Stimulated activated naive CD4-positive, alpha-beta T cell (primary cell): Measurements from ENCODE around the gene DAPK3.
"Not testable (repeated sequence)": the region's sequence is repeated elsewhere in the genome, so short reads cannot be mapped to it uniquely, and the experiment has no call there.

Experiments used
- DNase-seq, 6 experiments: peaks; one replicate each; lab custom pipeline; 2025; lab: John Stamatoyannopoulos, UW

Gene DAPK3

DNA sequence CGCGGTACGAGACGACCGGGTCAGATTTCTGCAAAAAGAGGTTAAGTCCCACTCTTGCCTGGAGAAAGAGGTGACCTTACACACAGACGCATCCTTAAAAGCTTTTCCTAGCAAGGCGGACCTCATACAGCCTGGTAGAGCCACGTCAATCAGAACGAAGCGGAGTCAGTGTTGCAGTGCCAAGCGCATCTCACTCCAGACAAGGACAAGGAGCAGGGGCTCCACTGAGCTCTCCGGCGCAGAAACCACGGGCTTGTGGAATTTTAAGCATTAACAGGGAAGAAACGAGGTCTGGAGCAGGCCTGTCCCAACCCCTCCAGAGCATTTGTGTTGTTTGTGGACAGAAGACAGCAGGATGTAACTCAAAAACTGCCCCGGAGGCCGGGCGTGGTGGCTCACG lies 7.2 kb upstream of the DAPK3 start:
- no peak for DNase-seq

DNA sequence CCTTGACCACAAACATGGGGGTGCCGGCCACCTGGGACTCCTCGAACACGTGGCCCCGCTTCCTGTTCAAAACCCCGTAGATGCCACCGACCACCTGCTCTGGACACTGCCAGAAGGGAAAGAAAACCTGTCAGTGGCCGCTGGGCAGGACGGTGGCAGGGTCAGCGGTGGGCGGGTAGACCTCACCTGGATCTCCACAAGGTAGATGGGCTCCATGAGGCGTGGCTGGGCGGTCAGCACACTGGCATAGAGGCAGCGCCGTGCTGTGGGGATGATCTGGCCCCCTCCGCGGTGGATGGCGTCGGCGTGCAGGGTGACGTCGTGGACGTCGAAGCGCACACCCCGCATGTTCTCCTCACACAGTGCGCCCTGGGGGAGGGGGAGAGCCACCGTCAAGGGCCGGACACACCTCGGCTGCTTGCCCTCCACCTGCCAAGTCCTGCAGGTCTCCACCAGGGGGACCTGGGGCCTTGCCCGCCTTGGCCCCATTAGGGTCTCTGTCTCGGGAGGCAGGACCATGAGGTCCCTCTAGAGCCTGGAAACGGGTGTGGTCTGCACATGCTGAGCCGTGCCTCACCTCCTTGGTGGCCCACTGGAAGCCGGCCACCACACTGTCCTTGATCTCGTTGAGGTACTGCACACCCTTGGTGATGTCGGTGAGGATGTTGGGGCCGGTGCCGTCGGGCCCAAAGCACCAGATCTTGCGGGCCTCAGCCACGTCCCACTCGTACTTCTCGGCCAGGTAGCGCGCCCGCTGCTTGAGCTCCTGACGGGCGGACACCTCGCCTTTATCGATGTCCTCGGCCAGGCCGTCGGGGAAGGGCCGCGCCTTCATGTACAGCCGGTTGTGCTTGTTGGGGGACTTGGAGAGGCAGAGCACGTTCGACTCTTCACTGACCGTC lies 6.6 kb upstream of the DAPK3 start:
- DNase-seq, result no peak

DNA sequence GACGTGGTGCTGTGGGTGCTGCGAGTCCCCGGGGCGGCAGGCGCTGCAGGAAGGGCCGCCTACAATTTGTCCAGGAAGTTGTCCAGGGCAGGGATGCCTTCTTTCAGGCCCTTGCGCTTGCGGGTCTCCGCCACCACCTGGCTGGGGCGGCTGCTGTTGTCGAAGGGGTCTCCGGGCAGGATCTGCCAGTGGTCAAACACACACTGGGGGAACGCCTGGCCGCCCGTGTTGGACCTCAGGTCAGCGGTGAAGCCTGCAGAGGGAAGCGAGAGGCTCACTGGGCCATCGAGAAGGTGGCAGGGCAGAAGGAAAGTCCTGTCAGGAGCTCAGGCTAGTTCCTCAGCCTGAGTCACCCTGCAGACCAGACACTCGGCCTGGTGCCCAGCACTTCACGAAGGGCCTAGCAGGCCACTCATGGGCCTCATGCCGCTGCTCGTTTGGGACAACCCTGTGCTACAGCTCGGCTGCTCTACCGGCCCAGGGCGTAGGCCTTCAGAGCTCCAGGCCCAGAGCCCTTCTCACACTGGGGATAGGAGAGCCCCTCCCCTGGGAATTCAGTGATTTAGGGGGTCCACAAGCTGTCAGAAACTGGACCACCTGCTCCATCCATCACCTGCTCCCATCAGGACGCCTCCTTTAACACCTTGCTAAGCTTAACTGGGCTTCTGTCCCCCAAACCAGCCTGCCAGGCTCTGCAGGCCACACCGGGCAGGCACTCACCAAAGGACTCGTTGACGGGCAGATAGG lies 5.8 kb upstream of the DAPK3 start:
- peak in 1 of 6 experiments; percentile 14 for DNase-seq

DNA sequence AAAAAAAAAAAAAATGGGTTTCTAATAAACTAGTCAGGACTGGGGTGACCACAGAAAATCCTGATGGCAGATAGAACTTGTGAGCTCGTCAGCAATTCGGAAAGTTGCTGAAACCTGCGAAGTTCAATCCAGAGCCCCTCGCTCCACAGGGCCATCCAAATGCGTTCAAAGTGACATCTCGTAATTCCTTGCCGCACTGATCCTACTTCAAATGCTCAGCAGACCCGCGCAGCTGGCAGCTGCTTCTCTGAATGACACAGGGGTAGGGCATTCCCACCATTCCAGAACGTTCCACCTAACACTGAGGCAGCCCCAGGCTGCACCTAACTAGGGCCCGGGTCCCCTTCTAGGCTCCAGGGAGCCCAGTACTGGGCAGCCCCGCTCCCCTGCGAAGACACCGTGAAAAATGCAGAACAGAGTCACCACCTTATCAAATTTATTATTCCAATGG lies 4.8 kb upstream of the DAPK3 start:
- DNase-seq, result no peak

DNA sequence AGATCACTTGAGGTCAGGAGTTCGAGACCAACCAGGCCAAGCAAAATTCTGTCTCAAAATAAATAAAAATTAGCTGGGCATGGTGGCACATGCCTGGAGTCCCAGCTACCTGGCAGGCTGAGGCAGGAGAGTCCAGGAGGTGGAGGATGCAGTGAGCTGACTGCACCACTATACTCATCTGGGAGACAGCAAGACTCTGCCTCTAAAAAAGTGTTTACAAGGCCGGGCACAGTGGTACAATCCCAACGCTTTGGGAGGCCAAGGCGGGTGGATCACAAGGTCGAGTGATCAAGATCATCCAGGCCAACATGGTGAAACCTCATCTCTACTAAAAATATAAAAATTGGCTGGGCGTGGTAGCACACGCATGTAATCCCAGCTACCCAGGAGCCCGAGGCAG lies 4.2 kb upstream of the DAPK3 start:
- no peak for DNase-seq

DNA sequence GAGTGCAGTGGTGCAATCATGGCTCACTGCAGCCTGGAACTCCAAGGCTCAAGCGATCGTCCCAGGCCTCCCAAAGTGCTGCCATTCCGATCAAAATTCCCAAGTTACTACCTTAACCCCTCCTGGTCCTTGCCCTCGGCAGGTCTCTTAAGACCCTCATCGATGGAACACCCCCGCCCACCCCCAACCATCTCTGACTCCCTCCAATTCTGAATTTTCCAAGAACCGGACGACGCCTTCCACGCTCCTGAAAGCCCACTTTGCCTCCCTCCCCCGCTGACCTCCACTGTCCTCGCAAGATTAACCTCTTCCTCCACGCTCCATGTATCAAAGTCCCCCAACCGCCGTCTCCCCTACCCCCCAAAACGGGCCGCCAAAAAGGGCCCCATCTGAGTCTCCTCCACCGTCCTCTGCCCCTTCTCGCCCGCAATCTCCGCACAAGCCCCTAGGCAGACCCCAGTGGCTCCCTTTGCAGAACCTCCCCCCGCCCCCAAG lies 539 bp downstream of the DAPK3 start:
- no peak for DNase-seq

DNA sequence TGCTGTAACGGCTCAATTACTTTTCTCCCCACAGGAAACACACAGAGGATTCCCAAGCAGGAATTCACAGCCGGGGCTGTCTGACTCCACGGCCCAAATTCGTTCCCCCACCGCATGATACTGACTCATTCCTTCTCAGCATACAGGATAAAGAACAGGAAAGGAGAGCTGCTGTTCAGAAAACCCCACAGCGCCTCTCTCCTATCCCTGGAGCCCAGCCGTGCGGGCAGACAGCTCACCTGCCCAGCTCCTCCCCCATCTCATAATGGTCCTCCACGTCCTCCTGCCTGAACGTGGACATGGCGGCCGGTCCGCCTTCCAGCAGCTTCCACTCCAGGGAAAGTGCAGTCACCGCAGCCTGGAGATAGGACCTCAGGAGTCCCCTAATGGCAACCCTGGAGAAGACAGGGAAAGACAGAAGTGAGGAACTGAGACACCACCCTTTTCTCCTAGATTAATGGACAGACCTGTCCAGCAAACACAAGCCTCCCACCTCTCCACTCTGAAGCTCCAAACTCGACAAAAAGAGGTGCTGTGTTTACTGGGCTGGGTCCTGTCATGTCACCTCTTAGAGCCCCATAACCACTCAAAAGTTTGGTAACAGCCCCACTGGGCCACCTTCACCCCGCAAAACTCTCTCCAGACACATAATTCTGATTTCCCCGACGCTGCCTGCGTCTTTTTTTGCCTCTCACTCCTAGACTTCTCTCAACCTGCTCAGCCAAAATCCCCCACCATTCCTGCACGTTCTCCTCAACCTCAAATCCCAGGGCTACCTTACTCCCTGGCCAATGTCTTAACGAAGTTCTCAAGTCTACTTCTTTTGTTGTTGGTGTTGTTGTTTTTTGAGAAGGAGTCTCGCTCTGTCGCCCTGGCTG lies 1.2 kb downstream of the DAPK3 start:
- DNase-seq, result no peak

DNA sequence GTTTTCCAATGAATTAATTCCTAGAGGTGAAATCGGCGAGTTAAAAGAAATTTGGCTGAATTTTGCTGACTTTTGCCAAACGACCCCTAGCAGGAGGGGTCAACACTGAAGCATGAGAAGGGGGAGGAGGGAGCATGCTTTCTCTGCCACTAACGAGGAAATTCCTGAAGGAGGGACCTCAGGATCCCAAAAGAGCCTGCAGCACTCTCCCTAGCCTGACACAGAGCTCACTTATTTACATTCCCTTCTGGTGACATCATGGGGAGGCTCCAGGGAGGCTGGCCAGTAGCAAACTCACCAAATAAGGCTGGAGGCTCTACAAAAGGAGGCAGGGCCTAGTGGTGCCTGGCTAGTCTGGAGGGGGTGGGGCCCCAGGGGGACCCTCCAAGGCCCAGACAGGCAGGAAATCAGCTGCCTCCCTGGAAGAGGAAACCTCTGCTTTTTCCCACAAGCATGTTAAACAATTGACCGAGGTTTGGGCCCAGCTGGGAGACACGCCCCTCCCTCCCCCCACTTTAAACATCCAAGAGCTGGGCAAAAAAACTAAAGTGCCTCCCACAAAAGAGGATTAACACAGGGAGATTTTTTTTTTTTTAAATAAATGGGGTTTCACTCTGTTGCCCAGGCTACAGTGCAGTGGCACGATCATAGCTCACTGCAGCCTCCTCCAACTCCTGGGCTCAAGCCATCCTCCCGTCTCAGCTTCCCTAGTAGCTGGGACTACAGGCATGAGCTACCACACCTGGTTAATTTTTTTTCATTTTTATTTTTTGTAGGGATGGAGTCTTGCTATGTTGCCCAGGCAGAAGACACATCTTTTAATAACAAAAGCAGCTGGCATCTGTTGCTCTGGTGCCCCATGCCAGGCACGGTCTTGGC lies 2.1 kb downstream of the DAPK3 start:
- no peak for DNase-seq

DNA sequence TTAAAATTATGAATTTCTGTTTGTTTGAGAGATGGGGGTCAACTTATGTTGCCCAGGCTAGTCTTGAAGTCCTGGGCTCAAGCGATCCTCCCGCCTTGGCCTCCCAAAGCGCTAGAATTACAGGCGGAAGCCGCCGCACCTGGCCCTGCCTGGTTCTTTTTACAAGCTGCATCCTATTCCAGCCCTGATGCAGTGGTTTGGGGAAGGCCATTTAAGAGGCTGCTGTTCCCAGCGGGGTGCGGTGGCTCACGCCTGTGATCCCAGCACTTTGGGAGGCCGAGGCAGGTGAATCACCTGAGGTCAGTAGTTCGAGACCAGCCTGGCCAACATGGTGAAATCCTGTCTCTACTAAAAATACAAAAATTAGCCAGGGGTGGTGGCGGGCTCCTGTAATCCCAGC lies 2.9 kb downstream of the DAPK3 start:
- not testable (repeated sequence) for DNase-seq

DNA sequence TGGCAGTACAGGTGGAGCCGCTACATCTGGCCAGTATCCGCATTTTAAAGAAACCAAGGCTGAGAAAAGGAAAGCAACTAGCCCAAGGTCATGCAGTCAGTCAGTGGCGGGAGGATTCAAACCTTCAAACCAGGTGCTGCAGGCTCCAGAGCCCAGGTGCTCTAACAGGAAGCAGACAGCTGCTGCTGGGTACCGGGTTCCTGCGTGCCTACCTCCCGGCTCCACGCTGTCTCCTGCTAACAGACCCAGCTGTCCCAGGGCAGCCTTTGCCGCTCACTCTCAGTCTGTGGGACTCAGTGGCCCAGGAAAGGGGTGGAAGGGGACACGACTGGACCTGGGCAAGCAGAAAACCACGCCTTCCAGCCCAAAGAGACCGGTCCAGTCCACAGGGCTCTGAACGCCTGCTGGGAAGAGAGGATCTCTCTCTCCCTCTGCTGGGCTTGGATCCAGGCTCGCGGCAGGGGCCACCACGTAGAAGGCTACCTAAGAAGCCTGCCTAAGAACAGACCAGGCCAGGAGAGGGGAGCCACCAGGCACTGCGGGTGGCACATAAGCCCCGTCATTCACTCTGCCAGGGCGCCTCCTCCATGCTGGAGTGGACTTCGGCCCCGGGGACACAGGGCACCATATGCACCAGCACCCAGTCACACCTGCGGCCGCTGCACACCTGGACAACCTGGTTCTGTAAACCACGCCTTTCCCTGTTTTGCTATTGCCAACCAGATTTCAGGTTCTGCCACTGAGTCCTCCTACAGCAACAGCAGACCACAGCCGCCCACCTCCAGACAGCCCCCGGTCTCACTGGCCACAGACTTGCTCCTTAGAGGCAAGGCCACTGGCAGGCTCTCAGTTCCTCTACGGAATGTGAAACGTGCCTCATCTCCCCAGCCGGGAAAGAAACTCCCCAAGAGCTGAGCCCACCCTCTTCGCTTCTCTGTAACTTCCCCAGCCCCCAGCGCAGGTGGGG lies 4.6 kb downstream of the DAPK3 start:
- no peak for DNase-seq

DNA sequence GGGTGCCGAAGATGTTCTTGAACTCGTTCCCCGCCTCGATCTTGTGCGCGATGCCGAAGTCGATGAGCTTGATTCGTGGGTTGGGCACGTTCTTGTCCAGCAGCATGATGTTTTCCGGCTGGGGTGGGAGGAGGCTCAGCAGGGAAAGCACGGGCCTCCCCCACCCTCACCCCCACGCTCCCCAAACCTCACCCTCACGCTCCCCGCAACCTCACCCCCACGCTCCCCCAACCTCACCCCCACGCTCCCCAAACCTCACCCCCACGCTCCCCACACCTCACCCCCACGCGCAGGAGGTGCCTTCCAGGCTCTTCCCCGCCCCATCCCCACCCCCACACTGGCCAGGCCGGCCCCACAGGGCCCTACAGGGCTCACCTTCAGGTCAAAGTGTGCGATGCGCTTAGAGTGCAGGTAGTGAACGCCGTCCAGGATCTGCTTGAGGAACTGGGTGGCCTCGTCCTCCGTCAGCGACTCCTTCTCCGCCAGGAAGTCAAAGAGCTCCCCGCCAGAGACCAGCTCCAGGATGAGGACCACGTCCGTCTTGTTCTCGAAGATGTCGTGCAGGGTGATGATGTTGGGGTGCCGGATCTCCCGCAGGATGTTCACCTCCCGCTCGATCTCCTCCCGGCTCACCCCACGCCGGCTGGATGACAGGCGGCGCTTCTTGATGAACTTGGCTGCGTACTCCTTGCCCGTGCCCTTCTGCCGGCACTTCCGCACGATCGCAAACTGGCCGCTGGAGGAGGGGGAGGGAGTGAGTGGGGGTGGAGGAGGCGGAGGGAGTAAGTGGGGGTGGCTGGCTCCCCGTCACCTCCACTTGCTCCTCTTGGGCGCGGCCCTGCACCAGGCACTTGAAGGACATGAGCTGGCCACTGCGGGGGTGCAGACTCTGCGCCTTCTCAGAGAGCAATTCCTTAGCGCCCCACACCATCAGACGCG lies 6.4 kb downstream of the DAPK3 start:
- DNase-seq, result no peak

DNA sequence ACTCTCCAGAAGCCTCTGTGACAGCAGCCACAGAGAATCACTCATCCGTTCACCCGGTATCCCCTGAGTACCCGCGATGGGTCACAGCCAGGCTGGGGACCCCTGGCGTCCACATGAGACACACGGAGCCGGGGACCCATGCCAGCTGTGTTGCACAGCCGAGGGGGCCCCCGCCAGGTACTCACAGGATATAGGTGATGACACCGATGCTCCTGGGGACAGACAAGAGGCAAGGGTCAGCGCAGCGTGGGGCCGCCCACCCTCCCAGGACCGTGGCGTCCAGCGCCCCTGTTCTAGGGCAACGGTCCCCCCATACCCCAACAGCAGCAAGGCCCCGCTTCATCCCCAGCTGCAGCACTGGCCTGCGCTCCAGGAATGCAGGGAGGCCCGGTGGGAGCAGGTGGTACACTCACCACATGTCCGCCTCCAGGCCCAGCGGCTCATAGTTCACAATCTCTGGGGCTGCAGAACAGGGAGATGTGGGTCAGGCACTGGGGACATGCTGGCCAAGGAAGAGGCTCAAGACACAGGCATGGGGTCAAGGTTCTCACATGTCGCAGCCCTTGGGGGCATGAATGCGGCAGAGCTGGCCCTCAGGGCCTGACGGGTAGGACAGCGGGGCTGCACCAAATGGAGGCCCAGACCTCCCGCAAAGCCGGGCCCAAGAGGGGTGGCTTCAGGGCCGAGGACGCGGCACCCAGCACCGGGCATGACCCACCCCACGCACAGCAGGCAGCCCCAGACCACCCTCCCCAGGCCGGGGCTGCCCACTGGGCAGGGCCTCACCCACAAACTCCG lies 7.2 kb downstream of the DAPK3 start:
- no peak for DNase-seq

DNA sequence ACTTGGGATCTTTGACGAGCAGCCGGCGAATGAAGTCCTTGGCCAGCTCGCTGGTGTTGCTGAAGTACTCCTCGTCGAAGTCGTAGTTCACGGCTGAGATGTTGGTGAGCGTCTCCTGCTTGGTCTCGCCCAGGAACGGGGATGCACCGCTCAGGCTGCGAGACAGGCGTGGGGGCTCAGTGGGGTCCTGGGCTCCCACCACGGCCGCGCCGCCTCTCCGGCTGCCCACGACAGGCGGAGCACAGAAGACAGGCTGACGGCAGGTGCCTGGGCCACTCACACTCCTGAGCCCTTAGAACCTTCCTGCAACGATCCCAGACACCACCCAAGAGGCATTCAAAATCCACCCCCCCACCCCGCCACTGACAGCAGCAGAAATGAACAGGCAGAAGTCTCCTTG lies 9.9 kb downstream of the DAPK3 start:
- no peak for DNase-seq

DNA sequence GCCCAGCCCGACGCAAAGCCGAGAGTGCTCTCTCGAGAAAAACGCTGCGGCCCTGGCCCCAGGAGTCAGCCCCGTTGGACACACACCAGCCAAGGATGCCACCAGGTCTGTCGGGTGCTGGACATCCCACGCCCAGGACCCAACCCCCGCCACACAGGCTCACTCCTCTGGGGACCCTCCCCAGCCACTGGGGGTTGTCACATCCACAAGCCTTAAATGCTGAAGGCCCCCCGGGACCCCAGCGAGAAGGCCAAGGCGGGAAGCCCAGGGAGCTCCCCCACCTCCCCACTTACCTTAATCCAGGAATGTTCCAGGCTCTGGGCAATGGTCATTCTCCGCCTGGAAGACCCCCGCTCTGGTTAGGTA lies 11.2 kb downstream of the DAPK3 start:
- DNase-seq, result no peak

DNA sequence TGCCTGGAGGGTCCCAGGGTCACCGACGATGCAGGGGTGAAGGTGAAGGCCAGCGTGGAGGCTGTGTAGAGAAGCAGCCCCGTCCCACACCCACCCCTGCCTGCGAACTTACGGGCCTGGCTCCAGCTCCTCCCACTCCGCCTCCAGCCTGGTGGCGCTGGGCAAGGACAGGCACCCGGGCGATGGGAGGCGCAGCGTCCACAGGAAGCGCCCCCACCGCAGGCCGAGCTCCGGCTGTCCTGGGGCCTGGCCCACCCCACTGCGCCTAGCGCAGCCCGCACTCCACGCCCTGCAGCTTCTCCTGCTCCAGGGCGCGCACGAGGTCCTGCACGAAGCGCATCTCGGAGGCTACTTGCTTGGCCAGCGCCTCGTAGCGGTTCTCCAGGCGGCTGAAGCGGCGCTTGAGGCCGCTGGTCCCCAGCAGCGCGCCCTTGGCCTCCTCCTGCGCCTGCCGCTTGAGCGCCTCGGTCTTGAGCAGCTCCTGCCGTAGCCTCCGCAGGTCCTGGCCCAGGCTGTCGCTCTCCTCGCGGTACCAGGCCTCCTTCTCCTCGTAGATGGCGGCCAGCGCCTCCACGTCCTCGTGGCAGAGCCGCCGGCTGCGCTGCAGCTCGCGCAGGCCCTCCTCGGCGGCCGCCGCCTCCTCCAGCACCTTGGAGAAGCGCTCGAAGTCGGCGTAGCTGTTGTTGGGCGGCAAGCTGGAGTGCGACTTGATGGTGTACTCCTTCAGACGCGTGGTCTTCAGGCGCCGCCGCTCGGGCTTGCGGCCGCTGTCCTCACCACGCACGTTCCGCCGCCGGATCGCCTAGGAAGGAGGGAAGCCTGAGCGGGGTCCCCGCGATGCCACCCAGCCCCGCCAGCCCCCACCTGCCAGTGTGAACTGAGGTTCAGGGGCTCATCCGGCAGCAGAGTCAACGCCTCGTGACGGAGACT lies 11.8 kb downstream of the DAPK3 start:
- no peak for DNase-seq

DNA sequence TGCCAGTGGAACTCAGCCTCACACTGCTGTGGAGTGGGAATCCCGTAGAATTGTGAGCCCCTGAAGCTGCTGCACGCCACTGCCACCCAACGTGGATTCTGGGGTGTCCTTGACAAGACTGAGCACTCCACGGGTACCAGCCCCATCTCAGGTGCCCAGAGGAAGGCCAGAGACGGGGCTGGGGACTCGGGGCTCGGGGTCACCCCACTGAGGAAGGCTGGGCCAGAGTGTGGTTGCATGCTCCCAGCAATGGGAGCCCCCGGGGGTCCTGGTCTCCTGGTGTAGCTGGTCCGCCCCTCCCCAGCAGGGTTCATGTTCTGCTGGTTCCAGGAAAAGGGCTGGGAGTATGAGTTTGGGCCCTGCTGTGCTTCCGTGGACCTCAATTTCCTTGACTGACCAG lies 15.2 kb downstream of the DAPK3 start:
- DNase-seq, result no peak

DNA sequence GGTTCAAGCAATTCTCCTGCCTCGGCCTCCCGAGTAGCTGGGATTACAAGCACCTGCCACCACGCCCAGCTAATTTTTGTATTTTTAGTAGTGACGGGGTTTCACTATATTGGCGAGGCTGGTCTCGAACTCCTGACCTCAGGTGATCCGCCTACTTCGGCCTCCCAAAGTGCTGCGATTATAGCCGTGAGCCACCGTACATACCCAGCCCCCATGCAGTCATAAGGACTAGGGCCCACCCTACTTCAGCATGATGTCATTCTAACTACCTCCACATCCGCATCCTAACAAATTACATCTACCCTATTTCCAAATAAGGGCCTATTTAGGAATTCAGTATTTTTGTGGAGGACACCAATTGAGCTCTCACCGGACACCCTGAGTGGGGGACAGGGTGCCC lies 15.6 kb downstream of the DAPK3 start:
- not testable (repeated sequence) for DNase-seq
